Ovary (tissue), 9 donors: Measurements from ENCODE around the gene RETN. TPM values are rescaled to one million over a fixed set of nuclear protein-coding genes. Genes with fewer than 3 reads are reported as not detected.

Source experiments
- DNase-seq, 5 donors: peaks; one replicate each; pipeline ENCODE4 v3.0.0-alpha.2; 2019 to 2020
- H3K27ac ChIP-seq, 2 donors: fragments of 200-600 bp; one replicate each; pipeline versions ENCODE4 v1.5.1 to v1.8.0; 2019 to 2022
- H3K27me3 ChIP-seq: fragments of 200-600 bp; one replicate; pipeline ENCODE4 v1.8.0; 2022
- H3K36me3 ChIP-seq: fragments of 200-600 bp; sonication (generic); one replicate; pipeline ENCODE4 v1.5.1; 2019
- H3K4me1 ChIP-seq: one replicate; pipeline ENCODE4 v1.8.1; 2013; ENCODE audit warnings: mild to moderate bottlenecking, moderate library complexity; ENCODE audit not compliant: insufficient read depth
- H3K4me3 ChIP-seq: fragments of 200-600 bp; sonication (generic); one replicate; pipeline ENCODE4 v1.5.1; 2017
- H3K9me3 ChIP-seq, 2 donors: fragments of 200-600 bp in 1 of 2; sonication (generic) in 1 of 2; one replicate each; pipeline versions ENCODE4 v1.5.1 to v1.8.1; 2013 to 2019; ENCODE audit warnings: mild to moderate bottlenecking in 1 of 2, moderate library complexity in 1 of 2
- CTCF ChIP-seq, 3 donors: fragments of 450-650 bp in 2 of 3; fragments of 200-600 bp in 1 of 3; IDR thresholded peaks; one replicate each; pipeline versions ENCODE4 v1.5.1 to v1.8.0; 2016 to 2022; ENCODE audit warnings: antibody characterized with exemption in 3 of 3, mild to moderate bottlenecking in 1 of 3
- EP300 ChIP-seq: sonication (generic); formaldehyde crosslinking; IDR thresholded peaks from one replicate; pipeline ENCODE4 v1.6.1; 2017; ENCODE audit warnings: antibody characterized with exemption
- POLR2A ChIP-seq: fragments of 450-650 bp; IDR thresholded peaks from one replicate; pipeline ENCODE4 v1.6.1; 2017; ENCODE audit warnings: antibody characterized with exemption, mild to moderate bottlenecking, moderate library complexity
- WGBS, 3 donors: extraction: QIAGEN DNeasy Blood & Tissue Kit in 1 of 3; methylation state at CpG; one replicate each; pipeline versions ENCODE4 v1.1.5 to v1.1.7; 2013 to 2017; 5-methylcytosine and 5-hydroxymethylcytosine counted together
- intact Hi-C, 4 donors: fragments of 100-400 bp; cut with DNase I; formaldehyde crosslinking; loops; one replicate each; pipeline versions ENCODE4 v1.11.0 to v1.15.1; 2022 to 2023
- polyA plus RNA-seq, 2 donors: library from polyadenylated mRNA; stranded (reverse); fragments of 200-250 nt in 1 of 2; fragments of 350-450 nt in 1 of 2; fragmentation: Illumina TruSeq in 1 of 2; extraction: RNeasy Lipid Tissue Mini Kit (QIAGEN cat#74804) in 1 of 2; gene quantifications; one replicate each; pipeline ENCODE4 v1.2.3, GENCODE V29; 2013 to 2014
- total RNA-seq, 7 donors: library from RNA; depleted of rRNA in 2 of 7; stranded (reverse); fragments of >200 nt in 2 of 7; fragmentation: NEBNext Ultra II Directional in 3 of 7; extraction: Animal tissue kit (Norgen Biotek cat#: 25700) in 3 of 7; gene quantifications; one replicate each; pipeline versions ENCODE4 v1.1.0 to v1.2.4, GENCODE V29; 2016 to 2023
- donor health status: DM: no; HTN: no; CAD: no; lungs with moderate emphysema.
- donor health status: DM: no; HTN: no; CAD: no.
- donor health status: Bipolar disorder and iron deficiency.
- donor health status: DM: yes; HTN: yes; CAD: no.
- donor health status: DM: no; HTN: no; CAD: no.
- donor health status: DM: yes; HTN: yes; CAD: no.

RETN gene
- total and polyA plus RNA-seq, 9 donors, result 0.46 to 0.52 (median 0.48) TPM; not detected in 6

- H3K4me3 ChIP-seq, result peak within 1 kb of the TSS; percentile 40
- H3K27ac ChIP-seq, result no peak within 1 kb of the TSS
- 5 to 13% (median 8%) methylated on average over 25 to 61 of the region's 61 CpGs for WGBS, 3 donors
Measured at GRCh38 chr19:7636691-7637373, 32.0 kb upstream of the RETN start, which contains the start of gene STXBP2. STXBP2 (plus strand) TSS chr19:7637110; CDS start chr19:7637150, 40 bp downstream.

GRCh38 chr19:7637374-7638256, 31.2 kb upstream of the RETN start:
- H3K4me1 ChIP-seq, result no peaks in the 10 kb centered on the region
- H3K4me3 ChIP-seq, result peak overlapping the region; percentile 40
- no peaks in the 10 kb centered on the region for H3K36me3 ChIP-seq
- 31 to 36% (median 36%) methylated on average over 30 of the region's 30 CpGs for WGBS, 3 donors
- no peak overlapping the region for H3K27ac ChIP-seq
- no peak for DNase-seq
- TF ChIP-seq CTCF (IDR thresholded peaks at IDR 0.05) (no peak), POLR2A (no peak), EP300 (no peak)
- no peaks in the 10 kb centered on the region for H3K9me3 ChIP-seq
- no peaks in the 10 kb centered on the region for H3K27me3 ChIP-seq
- intact Hi-C loops, result no loop called here

More at GRCh38 chr19:7636691-7637373, 32.0 kb upstream of the RETN start, which contains the start of gene STXBP2:
- intact Hi-C loops, result no loop called here
- no peak for TF ChIP-seq EP300
- TF ChIP-seq POLR2A, result no peak
- TF ChIP-seq CTCF (IDR thresholded peaks at IDR 0.05), result no peak
- Histone ChIP-seq H3K27me3 (no peaks in the 10 kb centered on the region), H3K36me3 (no peaks in the 10 kb centered on the region), H3K9me3 (no peaks in the 10 kb centered on the region), H3K4me1 (no peaks in the 10 kb centered on the region)
- peak in 2 of 5 donors; percentile 49 to 59 for DNase-seq

GRCh38 chr19:7638802-7639465, 29.9 kb upstream of the RETN start:
- no peak for TF ChIP-seq POLR2A
- no peak for TF ChIP-seq CTCF (IDR thresholded peaks at IDR 0.05)
- TF ChIP-seq EP300, result no peak
- intact Hi-C loops, result no loop called here
- 35 to 46% (median 46%) methylated on average over 12 of the region's 12 CpGs for WGBS, 3 donors
- DNase-seq, result no peak
- Histone ChIP-seq H3K4me3 (no peak overlapping the region), H3K9me3 (no peaks in the 10 kb centered on the region), H3K4me1 (no peaks in the 10 kb centered on the region), H3K27me3 (no peaks in the 10 kb centered on the region), H3K27ac (no peak overlapping the region), H3K36me3 (no peaks in the 10 kb centered on the region)

GRCh38 chr19:7639863-7640348, 28.9 kb upstream of the RETN start:
- H3K4me1 ChIP-seq, result no peaks in the 10 kb centered on the region
- no peak for TF ChIP-seq EP300
- TF ChIP-seq CTCF (IDR thresholded peaks at IDR 0.05), result no peak
- TF ChIP-seq POLR2A, result no peak
- no peak for DNase-seq
- WGBS, 3 donors, result 93 to 95% (median 94%) methylated on average over 13 of the region's 13 CpGs
- no peaks in the 10 kb centered on the region for H3K27me3 ChIP-seq
- intact Hi-C loops, result loop anchor here in 1 of 4 donors (10.0 kb wide), 1 partner anchor 165 kb away; no protein-coding TSS in a partner anchor
- H3K9me3 ChIP-seq, result no peaks in the 10 kb centered on the region
- H3K27ac ChIP-seq, result no peak overlapping the region
- H3K36me3 ChIP-seq, result no peaks in the 10 kb centered on the region
- no peak overlapping the region for H3K4me3 ChIP-seq
